Activated naive CD4-positive, alpha-beta T cell treated with anti-CD3 and anti-CD28 coated beads, Interleukin-2, amount 50 U/mL, for 16 hours (primary cell): ENCODE measurements around the gene CYP2A7.
"Not testable (repeated sequence)": the region's sequence is repeated elsewhere in the genome, so short reads cannot be mapped to it uniquely, and the experiment has no call there.

ENCODE experiments used
- DNase-seq: peaks from one replicate; pipeline ENCODE4 v3.0.0-alpha.2; 2020

CYP2A7 gene

DNA sequence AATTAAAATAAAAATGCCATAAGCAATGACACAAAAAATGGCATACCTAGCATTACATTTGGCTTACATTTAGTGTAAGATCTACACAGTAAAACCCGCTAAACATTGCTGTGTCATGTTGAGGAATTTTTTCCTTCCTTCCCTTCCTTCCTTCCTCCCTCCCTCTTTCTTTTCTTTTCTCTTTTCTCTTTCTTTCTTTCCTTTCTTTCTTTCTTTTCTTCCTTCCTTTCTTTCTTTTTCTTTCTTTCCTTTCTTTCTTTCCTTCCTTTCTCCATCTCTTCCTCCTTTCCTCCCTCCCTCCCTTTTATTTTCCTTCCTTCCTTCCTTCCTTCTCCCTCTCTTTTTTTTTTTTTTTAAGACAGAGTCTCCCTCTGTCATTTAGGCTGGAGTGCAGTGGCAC, 43.6 kb downstream of the CYP2A7 start:
- DNase-seq, result not testable (repeated sequence)

DNA sequence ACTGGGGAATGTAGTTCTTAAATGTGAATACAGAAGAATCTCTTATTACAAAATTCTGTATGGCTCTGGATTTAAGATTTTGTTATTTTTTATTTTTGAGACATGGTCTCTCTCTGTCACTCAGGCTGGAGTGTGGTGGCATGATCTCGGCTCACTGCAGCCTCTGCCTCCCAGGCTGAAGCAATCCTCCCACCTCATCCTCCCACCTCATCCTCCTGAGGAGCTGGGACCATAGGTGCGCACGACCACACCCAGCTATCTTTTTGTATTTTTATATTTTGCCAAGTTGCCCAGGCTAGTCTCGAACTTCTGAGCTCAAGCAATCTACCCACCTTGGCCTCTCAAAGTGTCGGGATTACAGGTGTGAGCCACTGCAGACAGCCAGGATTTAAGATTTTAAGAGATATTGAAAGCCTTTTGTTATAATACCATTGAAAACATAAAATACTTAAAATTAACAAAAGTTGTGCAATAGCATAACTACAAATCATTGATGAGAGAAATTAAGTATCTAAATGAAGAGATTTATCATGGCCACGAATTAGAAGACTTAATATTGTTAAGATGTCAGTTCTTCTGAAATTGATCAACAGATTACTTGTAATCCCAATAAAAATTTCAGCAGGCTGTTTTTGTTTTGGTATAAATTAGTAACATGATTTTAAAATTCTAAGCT, 45.1 kb downstream of the CYP2A7 start:
- DNase-seq, result no peak

DNA sequence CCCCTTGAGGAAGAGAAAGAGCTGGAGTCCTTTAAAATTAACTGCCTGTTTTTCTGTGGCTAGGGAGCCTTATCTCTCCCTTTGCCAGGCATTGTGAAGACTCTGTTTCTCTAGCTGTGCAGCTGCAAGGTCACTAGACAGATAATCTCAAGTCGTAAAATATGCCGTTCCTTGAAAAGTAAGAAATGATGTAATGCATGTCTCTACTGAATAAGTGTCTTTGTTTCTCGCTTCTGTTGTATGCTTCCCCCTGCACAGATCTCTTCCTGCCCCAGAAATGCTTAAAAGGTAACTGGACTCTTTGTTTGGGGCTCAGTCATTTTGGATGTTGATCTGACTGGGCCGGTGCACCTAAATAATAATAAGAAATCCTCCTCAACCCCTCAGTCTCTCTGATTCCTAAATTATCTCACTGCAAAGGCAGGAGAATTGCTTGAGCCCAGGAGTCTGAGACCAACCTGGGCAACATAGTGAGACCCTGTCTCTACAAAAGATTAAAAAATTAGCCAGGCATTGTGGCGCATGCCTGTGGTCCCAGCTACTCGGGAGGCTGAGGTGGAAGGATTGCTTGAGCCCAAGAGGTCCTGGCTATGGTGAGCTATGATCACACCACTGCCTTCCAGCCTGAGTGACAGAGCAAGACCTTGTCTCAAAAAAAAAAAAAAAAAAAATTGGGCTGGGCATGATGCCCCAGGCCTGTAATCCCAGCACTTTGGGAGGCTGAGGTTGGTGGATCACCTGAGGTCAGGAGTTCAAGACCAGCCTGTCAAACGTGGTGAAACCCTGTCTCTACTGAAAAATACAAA, 48.1 kb downstream of the CYP2A7 start:
- not testable (repeated sequence) for DNase-seq

DNA sequence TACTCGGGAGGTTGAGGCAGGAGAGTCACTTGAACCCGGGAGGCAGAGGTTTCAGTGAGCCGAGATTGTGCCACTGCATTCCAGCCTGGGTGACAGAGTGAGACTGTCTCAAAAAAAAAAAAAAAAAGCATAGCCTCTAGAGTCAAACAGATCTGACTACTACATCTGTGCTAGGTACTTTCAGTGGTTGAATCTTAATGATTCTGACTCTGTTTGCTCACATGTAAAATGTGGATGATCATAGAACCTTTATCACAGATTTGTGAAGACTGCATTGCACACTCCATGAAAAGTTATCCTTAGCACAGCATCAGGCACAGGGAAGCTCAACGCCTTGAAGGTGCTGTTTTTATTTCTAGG, 49.6 kb downstream of the CYP2A7 start:
- DNase-seq, result not testable (repeated sequence)

DNA sequence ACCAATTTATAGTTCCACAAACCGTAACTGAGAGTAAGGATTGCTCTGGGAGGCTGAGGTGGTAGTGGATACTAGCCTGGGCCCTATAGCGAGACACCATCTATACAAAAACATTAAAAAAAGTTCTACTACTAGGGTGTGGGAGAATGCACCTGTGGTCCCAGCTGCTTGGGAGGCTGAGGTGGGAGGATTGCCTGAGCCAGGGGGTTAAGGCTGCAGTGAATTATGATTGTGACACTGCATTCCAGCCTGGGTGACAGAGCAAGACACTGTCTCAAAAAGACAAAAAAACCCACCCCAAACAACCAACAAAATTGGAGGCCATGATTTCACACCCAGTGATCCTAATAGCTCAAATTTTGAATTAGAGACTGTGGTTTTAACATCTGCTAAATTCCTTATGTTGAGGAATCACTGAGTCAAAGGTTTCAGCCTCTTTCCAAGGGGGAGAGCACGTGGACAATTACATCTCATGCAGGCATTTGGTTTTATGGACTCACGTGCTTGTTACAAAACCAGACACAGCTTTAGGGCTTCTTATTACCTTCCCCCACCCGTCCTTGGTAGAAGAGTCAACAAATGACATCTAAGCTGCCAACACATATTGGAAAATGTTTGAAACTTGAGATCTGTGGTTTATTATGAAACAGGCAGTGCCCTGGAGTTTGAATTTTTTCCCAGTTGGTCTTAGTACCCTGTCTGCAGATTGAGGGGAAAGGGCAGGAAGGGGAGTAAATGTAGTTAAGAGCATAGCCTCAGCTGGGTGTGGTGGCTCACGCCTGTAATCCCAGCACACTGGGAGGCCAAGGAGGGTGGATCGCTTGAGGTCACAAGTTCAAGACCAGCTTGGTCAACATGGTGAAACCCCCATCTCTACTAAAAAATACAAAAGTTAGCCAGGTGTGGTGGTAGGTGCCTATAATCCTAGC, 50.3 kb downstream of the CYP2A7 start:
- DNase-seq, result no peak

DNA sequence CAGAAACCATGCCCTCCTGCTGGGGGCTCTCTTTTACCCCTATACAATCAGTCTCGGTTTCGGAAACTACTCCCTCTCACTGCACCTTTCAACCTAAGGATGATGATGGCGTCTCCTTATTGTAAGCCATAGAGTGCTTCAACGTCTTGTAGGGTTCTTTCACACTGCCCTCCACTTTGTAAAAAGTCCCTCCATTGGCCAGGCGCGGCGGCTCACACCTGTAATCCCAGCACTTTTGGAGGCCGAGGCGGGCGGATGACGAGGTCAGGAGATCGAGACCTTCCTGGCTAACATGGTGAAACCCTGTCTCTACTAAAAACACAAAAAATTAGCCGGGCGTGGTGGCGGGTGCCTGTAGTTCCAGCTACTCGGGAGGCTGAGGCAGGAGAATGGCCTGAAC, 51.3 kb downstream of the CYP2A7 start:
- DNase-seq, result not testable (repeated sequence)

DNA sequence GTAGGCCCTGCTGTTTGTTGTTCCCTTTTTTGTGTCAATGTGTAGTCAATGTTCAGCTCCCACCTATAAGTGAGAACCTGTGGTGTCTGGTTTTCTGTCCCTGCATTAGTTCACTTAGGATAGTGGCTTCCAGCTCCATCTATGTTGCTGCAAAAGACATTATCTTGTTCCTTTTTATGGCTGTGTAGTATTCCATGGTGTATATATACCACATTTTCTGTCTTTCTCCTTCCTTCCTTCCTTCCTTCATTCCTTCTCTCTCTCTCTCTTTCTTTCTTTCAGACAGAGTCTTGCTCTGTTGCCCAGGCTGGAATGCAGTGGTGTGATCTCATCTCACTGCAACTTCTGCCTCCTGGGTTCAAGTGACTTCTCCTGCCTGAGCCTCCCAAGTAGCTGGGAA, 52.8 kb downstream of the CYP2A7 start:
- no peak for DNase-seq

DNA sequence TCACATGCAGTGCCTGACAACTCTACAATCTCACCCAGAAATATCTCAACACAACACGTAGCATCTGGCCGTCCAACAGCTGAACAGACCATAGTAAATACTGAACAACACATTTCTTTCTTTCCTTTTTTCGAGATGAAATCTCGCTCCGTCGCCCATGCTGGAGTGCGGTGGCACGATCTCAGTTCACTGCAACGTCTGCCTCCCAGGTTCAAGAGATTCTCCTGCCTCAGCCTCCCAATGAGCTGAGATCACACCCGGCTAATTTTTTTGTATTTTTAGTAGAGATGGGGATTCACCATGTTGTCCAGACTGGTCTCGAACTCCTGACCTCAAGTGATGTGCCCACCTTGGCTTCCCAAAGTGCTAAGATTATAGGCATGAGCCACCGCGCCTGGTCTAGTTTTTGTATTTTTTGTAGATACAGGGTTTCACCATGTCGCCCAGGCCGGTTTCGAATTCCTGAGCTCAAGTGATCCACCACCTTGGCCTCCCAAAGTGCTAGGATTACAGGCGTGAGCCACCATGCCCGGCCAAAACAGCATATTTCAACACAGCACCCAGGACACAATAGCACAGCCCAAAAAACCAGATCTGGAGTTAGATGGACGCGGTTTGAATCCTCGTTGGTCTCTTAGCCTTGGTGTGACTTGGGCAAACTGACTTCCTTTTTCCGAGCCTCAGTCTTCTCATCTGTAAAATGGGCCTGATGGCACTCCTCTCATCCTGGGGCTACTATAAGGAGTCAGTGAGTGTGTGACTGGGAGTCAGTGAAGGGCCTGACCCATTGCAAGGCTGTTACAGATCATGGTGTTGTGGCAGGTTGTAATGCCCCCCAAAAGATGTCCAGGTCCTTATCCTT, 54.4 kb downstream of the CYP2A7 start:
- no peak for DNase-seq

DNA sequence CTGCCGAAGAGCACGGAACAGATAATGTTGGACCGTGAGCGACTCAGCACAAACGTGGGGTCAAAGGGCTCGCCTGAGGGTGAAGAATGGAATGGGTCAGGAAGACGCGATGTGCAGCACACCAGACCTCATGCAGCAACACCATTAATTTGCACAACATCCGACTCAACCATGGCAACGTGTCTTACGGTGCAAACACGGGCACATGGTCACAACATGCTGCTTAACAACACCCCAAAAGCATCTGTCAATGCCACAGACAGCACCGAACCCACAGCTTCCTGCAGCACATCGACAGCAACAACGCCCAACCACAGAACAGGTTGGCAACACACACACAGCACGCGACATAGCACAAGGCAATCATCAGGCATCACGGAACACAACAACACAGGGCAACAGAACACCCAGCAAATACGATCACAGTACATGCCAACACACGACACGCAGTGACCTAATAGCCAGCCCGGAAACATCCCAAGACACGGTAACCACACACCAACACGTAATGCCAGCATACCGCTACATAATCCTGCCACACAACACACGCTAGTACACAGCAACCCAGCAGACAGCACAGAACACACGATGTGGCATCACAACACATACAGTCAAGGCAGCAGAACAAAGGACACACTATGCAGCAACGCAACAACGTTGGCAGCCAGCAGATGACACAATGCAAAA, 55.2 kb downstream of the CYP2A7 start:
- not testable (repeated sequence) for DNase-seq

DNA sequence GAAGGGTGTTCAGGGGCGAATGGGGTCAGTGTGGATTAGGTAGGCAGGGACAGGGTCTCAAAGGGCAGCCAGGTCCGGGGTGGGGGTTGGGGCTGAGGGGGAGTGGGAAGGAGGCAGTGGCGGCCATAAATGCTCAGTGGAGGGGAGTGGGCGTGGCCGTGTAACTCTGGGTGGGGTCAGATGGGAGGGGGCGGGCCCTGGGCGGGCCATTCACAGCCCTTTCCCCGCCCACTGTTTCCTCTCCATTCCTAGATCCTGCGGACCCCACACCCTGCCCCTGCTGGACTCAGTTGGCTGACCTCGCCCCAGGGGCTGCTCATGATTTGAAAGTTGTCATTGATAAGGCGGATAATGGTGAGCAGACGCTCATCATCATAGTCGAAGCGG, 55.7 kb downstream of the CYP2A7 start:
- DNase-seq, result not testable (repeated sequence)

DNA sequence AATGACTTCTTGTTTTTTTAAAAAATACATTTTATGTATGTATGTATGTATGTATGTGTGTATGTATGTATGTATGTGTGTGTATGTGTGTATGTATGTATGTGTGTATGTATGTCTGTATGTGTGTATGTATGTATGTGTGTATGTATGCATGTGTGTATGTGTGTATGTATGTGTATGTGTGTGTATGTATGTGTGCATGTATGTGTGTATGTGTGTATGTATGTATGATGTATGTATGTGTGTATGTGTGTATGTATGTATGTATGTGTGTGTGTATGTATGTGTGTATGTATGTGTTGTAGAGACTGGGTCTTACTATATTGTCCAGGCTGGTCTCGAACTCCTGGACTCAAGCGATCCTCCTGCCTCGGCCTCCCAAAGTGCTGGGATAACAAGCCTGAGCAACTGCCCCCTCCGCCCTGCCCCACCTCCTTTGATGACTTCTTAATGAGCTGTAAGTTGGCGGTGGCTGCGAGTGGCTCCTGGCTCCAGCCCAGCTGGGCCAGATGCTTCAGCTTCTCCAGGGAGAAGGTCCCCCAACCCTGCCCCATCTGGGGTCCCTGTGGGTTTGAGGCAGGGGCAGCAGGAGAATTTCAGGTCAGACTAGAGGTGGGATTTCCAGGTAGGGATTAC, 56.5 kb downstream of the CYP2A7 start:
- not testable (repeated sequence) for DNase-seq
